AG08395 (cell line): Measurements from ENCODE around the gene EIF4H.
A peak's percentile ranks its signal among the peaks of the same experiment; 100 is the strongest.
"Not testable (repeated sequence)": the region's sequence is repeated elsewhere in the genome, so short reads cannot be mapped to it uniquely, and the experiment has no call there.

Experiments used
- DNase-seq: peaks from one replicate; pipeline ENCODE4 v3.0.0; 2012; ENCODE audit warnings: mixed read lengths, low spot score

Gene EIF4H

GRCh38 chr7:74175340-74175739, 1.2 kb downstream of the EIF4H start:
- DNase-seq = no peak

DNA sequence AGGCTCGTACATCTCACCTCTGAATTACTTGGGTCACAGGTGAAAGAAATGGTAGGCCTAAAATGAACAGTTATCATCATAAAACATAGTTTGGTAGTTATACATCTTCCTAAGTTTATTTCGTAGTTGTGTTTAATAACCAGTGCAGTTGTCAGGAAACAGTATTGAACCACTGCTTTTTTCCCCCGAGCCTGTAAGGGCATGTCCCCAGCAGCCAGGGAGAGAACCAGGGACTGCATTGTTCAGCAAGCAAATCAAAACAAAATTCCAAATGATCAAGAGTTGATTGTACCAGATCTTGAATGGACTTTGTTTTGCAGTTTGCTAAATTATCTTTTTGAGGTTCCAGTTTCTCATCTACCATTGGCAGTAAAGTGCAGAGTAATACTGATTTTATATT, 2.4 kb downstream of the EIF4H start:
- DNase-seq = no peak

GRCh38 chr7:74178632-74179031, 4.5 kb downstream of the EIF4H start:
- DNase-seq = peak; percentile 51

DNA sequence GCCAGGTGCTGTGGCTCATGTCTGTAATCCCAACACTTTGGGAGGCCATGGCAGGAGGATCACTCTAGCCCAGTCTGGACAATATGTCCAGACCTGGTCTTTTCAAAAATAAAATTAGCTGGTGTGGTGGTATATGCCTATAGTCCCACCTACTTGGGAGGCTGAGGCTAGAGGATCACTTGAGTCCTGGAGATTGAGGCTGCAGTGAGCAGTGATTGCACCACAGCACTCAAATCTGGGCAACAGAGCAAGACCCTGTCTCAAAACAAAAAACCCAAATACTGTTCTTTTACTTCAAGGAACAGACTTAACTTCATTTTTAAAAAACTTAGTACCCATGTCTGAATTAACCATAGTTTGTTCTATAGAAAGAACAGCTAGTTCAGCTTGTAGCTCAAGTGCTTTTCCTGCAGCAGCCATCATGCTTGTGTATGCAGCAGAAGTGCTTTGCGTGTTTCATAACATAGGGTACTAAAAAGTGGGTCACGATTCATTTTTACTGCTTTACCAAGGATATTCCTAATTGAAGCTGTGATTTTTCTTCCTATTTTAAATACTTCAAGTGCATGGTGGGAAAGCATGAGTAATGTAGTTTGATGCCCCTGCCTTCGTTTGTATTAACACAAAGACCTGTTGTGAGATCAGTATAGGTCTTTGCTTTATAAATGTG, 5.9 kb downstream of the EIF4H start:
- DNase-seq = no peak

GRCh38 chr7:74180866-74181265, 6.7 kb downstream of the EIF4H start:
- no peak for DNase-seq

DNA sequence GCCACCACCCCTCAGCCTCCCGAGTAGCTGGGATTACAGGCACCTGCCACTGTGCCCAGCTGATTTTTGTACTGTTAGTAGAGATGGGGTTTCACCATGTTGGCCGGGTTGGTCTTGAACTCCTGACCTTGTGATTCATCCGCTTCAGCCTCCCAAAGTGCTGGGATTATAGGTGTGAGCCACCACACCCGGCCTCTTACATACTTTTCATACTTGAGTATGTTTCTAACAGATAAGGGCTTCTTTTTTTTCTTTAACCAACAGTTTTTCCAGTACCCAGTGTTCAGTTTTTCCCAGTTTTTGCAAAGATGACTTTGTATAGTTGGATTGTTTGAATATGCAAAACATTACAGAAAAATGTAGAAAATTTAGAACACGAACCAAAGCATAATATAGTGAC, 7.7 kb downstream of the EIF4H start:
- DNase-seq = no peak

DNA sequence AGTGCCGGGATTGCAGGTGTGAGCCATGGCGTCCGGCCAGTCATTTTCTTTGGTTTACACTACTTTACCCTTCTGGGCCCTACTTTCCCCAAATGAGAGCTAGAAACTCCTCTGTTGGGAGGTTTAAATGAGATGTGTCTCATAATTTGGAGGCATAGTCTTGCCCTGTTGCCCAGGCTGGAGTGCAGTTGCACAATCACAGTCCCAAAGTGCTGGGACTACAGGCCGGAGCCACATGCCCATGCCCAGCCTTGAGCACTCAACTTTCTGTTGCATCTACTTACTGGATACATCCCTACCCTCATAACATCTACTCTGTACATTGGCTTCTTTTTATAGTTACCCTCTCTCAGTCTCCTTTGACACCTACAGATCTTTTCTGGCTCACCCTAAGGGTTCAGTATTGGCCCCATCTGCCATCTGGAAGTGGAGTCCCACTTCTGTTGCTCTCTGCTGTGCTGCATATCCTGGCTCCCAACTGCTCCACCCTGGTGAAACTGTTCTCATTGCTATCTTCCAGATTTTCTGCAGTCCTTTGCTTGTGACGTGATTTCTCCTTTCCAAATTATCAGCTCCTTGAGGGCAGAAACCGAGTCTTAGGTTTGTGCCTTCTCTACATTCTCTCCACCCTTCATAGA, 8.4 kb downstream of the EIF4H start:
- DNase-seq = no peak

GRCh38 chr7:74183142-74183541, 9.0 kb downstream of the EIF4H start:
- DNase-seq = no peak

DNA sequence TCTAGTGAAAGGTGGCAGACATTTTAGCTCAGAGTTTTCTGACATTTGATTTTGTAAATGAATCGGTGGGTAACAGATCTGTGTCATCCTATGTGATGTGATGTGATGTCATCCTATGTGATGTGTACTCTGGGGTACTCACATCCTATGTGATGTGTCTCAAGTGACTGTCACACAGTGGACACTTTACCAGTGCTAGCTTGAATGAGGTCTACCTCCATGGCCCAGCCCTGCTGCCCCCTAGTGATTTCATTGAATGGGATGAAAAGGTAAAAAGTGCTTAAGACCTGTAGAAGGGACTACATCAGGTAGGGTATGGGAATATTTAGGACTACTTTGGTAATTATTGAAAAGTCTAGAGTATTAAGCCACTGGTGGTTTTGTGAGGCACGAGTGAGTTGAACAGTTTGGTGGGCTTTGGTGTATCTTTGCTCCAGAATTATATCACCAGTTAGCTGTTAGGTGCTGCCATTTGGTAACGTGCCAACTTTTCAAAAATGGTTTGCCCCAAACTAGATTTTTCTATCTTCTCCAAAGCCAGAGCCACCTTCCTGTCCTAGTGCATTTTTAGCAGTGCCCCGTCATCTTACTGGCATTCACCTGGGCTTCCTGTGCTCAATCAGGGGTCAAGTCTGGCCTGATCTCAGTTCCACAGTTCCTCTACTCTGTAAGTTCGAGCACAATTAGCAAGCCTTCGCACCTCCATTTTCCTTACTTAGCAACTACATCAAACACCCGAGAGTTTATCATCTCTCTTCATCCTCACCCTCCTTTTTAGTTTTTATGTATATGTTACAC, 9.7 kb downstream of the EIF4H start:
- DNase-seq = no peak

- no peak for DNase-seq
Measured at GRCh38 chr7:74185016-74185415, 10.9 kb downstream of the EIF4H start.

DNA sequence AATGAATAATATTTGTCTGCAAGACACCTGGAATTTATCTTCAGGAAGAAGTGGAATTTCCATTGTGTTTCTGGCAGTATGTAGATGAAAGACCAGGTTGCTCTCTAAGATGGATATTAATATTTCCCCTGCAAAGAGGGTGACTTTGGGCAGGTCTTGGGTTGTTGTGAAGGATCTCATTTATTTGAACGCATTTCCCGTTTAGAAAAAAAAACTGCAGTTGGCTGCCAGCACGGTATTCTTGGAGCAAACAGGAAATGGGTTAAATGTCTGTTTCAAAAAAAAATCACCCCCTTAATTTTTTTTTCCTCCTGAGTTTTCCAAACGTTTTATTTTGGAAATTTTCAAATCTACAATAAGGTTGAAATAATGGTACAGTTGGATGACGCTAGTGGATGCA, 11.5 kb downstream of the EIF4H start:
- DNase-seq = no peak

DNA sequence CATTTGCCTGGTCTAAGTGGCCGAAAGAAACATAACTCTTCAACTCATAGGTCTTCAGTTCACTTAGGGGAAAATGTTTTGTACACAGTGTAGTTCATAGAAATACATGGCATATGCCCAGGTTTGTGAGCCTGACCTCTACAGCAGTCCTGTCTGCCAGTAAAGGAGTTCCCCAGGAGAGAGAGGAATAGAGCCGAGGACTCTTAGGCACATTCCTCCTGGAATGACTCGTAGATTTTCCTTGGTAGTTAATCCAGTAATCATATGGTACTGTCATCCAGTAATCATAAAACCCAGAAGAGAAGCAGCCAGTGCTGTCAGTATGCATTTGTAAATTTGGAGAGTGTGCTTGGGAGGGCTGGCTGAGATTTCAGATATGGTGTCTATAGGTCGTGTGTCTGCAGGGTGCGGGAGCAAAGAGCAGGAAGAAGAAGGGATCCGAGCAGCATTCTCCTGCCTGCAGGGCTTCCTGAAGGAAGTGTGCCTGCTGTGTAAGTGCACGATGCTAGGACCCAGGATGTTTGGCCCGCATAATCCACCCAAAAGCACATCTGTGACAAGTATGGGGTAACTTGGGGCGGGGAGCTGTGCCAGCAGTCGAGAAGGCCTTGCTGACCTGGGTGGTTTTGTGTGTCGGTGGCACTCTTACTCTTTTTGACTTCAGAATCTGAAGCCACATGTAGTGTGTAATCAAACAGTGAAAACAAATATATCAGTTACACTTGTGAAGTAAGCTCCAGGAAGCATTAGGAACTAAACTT, 13.9 kb downstream of the EIF4H start:
- peak; percentile 77 for DNase-seq

- no peak for DNase-seq
Measured at GRCh38 chr7:74190259-74190658, 16.1 kb downstream of the EIF4H start.

- DNase-seq = no peak
Measured at GRCh38 chr7:74191231-74191630, 17.1 kb downstream of the EIF4H start.

GRCh38 chr7:74193054-74193453, 18.9 kb downstream of the EIF4H start:
- DNase-seq = no peak

DNA sequence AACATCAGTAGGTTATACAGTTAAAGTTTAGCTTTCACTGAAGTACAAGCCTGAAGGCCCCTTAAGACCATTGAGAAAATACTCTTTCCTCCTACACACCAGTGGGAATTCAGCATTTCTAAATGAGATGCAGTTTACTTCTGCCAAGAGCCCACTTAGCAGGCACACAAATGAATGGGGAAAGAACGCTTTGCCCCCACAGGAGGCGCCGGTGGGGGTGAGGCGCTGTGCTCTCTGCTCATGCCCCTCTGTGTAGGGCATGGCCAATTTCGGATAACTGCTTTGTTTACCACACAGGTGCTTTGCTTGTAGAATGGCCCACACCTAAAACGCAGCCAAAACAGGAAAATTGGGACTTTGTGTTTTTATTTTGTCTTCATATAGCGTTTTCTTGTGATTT, 19.8 kb downstream of the EIF4H start:
- no peak for DNase-seq

DNA sequence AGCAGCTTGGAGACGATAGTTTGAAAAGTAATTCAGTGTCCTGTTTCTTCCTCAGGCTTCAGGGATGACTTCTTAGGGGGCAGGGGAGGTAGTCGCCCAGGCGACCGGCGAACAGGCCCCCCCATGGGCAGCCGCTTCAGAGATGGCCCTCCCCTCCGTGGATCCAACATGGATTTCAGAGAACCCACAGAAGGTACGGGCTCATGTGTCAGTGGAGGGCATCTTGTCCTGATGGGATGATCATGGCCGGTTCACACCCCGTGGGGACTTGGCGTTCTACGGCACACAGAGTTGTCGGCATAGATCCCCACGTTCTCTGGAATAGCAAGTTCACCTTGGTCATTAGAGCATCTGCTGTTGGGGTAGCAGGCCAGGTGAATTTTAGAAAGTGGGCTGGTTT, 20.5 kb downstream of the EIF4H start:
- no peak for DNase-seq

DNA sequence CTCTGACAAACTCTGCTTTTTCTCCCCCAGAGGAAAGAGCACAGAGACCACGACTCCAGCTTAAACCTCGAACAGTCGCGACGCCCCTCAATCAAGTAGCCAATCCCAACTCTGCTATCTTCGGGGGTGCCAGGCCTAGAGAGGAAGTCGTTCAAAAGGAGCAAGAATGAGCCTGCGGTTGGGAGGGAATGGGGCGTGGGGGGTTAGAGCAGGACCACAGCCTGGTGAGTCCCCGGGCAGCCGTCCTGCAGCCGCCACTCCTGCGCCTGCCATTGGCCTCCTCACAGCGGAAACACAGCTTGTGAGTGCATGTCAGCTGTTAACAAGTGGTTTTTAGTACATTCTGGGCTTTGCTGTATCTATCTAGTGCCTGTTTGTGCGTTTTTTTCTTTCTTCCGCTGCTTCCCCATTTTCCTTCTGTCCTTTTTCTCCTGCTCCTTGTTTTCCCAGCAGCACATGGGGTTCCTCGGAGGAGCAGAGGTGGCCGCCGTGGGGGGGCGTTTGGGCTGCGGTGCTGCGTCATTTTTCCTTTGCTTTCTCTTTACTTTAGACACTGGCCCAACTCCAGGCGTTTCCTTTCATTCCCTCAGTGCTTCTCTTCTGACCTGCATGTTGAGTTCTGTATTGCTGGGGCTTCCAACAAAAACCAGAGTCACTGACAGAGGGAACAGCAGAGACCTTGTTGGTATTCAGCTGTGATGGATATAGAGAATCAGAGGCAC, 21.1 kb downstream of the EIF4H start:
- not testable (repeated sequence) for DNase-seq

DNA sequence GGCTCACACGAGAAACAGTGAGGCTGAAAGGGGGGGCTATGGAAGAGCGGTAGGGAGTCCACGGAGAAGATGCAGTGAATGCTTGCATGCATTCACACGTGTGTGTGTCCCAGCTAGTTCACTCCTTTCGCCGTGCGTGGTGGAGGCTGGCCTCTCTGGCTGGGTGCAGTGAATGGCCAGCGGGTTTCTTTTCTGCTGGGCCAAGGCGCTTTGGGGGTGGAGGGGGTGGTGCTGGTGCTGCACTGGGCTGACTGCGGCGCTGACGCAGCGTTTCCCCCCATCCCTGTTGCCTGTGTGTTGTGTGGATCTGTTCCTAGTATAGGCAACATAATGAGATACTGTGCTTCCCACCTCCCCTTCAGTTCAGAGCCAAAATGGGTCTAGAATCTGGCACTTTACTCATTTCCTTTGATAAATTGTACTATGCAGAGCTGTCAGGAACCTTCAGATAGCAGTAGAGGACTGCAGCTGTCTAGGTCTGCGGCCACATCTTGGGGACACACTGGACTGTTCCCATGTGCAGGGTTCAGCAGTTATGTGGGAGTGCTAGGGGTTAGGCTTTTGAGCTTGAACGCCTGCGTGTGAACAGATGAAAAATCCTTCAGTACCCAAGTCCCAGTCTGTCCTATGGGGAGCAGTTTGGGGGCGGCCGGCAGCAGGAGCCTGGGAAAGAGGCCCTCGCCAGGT, 22.0 kb downstream of the EIF4H start:
- not testable (repeated sequence) for DNase-seq

GRCh38 chr7:74197449-74198124, 23.4 kb downstream of the EIF4H start:
- no peak for DNase-seq
